SU-DHL-6 (cell line): Measurements from ENCODE around the gene TRIM38.

Experiments
- EZH2phosphoT487 ChIP-seq: fragments of 200-600 bp; sonication (generic), shearing (Covaris generic); conservative IDR thresholded peaks from 2 replicates; pipeline ENCODE4 v1.6.1; 2018; ENCODE audit warnings: mild to moderate bottlenecking, antibody characterized with exemption, low read length, moderate library complexity, mixed read lengths
- TF ChIP-seq, protein P1 (sequence below): fragments of 200-600 bp; sonication (generic); IDR thresholded peaks from one replicate; pipeline ENCODE4 v1.5.1; 2017; ENCODE audit warnings: antibody characterized with exemption, mild to moderate bottlenecking, low read length, moderate library complexity; ENCODE audit not compliant: insufficient read depth, poor library complexity, severe bottlenecking

DNA sequence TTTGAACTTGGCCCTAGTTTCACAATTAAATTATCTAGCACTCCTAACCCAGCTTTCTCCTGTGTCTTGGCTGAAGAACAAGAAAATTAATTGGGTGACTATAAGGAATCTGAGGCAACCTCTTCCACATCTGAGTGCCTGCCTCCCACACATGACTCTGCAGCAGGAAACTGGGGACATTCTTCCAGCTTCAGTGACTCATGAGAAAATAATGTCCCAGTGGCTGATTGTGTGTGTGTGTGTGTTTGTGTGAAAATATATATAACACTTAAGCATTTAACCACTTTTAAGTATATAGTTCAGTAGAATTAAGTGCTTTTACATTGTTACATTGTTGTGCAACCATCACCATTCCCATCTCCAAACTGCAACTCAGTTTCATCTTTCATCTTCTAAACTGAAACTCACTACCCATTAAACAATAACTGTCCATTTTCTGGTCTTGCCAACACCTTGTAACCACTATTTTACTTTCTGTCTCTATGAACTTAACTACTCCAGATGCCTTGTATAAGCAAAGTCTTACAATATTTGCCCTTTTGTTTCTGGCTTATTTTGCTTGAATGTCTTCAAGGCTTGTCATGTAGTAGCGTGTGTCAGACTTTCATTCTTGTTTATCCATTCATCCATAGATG lies 8.7 kb downstream of the TRIM38 start:
- TF ChIP-seq, protein P1, sequence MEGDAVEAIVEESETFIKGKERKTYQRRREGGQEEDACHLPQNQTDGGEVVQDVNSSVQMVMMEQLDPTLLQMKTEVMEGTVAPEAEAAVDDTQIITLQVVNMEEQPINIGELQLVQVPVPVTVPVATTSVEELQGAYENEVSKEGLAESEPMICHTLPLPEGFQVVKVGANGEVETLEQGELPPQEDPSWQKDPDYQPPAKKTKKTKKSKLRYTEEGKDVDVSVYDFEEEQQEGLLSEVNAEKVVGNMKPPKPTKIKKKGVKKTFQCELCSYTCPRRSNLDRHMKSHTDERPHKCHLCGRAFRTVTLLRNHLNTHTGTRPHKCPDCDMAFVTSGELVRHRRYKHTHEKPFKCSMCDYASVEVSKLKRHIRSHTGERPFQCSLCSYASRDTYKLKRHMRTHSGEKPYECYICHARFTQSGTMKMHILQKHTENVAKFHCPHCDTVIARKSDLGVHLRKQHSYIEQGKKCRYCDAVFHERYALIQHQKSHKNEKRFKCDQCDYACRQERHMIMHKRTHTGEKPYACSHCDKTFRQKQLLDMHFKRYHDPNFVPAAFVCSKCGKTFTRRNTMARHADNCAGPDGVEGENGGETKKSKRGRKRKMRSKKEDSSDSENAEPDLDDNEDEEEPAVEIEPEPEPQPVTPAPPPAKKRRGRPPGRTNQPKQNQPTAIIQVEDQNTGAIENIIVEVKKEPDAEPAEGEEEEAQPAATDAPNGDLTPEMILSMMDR = no peak
- TF ChIP-seq EZH2phosphoT487 = no peak
